H1 (cell line): ENCODE results near the gene PACRGL. TPM values are rescaled to one million over a fixed set of nuclear protein-coding genes. Genes with fewer than 3 reads are reported as not detected.
A peak's percentile ranks its signal among the peaks of the same experiment; 100 is the strongest.

Experiments used
- BACH1 ChIP-seq: IDR thresholded peaks from 2 replicates; pipeline ENCODE4 v1.6.1; 2012; ENCODE audit warnings: low read length, improper control_type of control experiment
- BRCA1 ChIP-seq: IDR thresholded peaks from 2 replicates; pipeline ENCODE4 v1.6.1; 2012; ENCODE audit warnings: low read depth, low read length, improper control_type of control experiment
- CBX8 ChIP-seq: fragments of 300-800, 300-1000 bp; sonication (generic); IDR thresholded peaks from 2 replicates; pipeline ENCODE4 v1.7.1; 2016; ENCODE audit warnings: low read depth, low read length, borderline replicate concordance
- EZH2 ChIP-seq: fragments of 200-600 bp; sonication (generic); IDR thresholded peaks from 2 replicates; pipeline ENCODE4 v1.7.1; 2012; ENCODE audit warnings: low read depth, mild to moderate bottlenecking, moderate library complexity, low read length, inconsistent platforms; ENCODE audit not compliant: severe bottlenecking
- FOSL1 ChIP-seq: IDR thresholded peaks from 2 replicates; pipeline ENCODE4 v1.6.1; 2011; ENCODE audit warnings: mild to moderate bottlenecking, low read depth, low read length, moderate library complexity; ENCODE audit not compliant: insufficient read depth
- GTF2F1 ChIP-seq: IDR thresholded peaks from 2 replicates; pipeline ENCODE4 v1.6.1; 2012; ENCODE audit warnings: low read depth, low read length, improper control_type of control experiment, borderline replicate concordance
- HDAC2 ChIP-seq, 2 experiments: fragments of 300-600 bp in 1 of 2; sonication (generic) in 1 of 2; IDR thresholded peaks; 2 replicates each; pipeline ENCODE4 v1.6.1; 2011 to 2012; ENCODE audit warnings: low read depth in 2 of 2, low read length in 2 of 2, mild to moderate bottlenecking in 2 of 2, moderate library complexity in 2 of 2, borderline replicate concordance in 1 of 2, inconsistent platforms in 1 of 2
- HDAC6 ChIP-seq: IDR thresholded peaks from one replicate; pipeline ENCODE4 v1.7.1; 2012; ENCODE audit warnings: low read depth, mild to moderate bottlenecking, inconsistent platforms, low read length, moderate library complexity
- KDM1A ChIP-seq: fragments of 200-600, 300-600 bp; sonication (generic); IDR thresholded peaks from 2 replicates; pipeline ENCODE4 v1.7.1; 2016; ENCODE audit warnings: mild to moderate bottlenecking, low read length, borderline replicate concordance
- KDM4A ChIP-seq: IDR thresholded peaks from one replicate; pipeline ENCODE4 v1.7.1; 2012; ENCODE audit warnings: low read depth, mild to moderate bottlenecking, moderate library complexity, low read length, inconsistent platforms; ENCODE audit not compliant: severe bottlenecking
- KDM5A ChIP-seq: fragments of 200-600 bp; IDR thresholded peaks from 2 replicates; pipeline ENCODE4 v1.7.1; 2012; ENCODE audit warnings: mild to moderate bottlenecking, low read length, inconsistent platforms, mixed read lengths
- NANOG ChIP-seq: IDR thresholded peaks from 2 replicates; pipeline ENCODE4 v1.6.1; 2011; ENCODE audit warnings: low read length, low read depth, mild to moderate bottlenecking, inconsistent platforms; ENCODE audit not compliant: insufficient read depth, poor library complexity, severe bottlenecking
- POLR2AphosphoS5 ChIP-seq: IDR thresholded peaks from 2 replicates; pipeline ENCODE4 v1.6.1; 2011; ENCODE audit warnings: low read depth, low read length
- TAF1 ChIP-seq: IDR thresholded peaks from 2 replicates; pipeline ENCODE4 v1.6.1; 2011; ENCODE audit warnings: mild to moderate bottlenecking, low read depth, low read length
- TCF12 ChIP-seq: IDR thresholded peaks from 2 replicates; pipeline ENCODE4 v1.6.1; 2011; ENCODE audit warnings: low read depth, mild to moderate bottlenecking, low read length
- YY1 ChIP-seq: IDR thresholded peaks from 2 replicates; pipeline ENCODE4 v1.6.1; 2011; ENCODE audit warnings: low read depth, mild to moderate bottlenecking, low read length
- polyA plus RNA-seq, 7 experiments: library from polyadenylated mRNA; depleted of rRNA in 3 of 7; stranded (reverse) in 5 of 7; unstranded in 2 of 7; fragments of >200 nt in 5 of 7; fragments of 200-250 nt in 2 of 7; gene quantifications; 1 replicate in 5 of 7; 2 replicates in 1 of 7; 4 replicates in 1 of 7; pipeline versions ENCODE4 v1.2.1 to v1.2.3, GENCODE V29; 2011 to 2013; ENCODE audit warnings: missing spikeins in 2 of 7, mixed read lengths in 2 of 7
- total RNA-seq: library from RNA; stranded (reverse); fragmentation: NEBNext Ultra II Directional; extraction: Animal tissue kit (Norgen Biotek cat#: 25700); gene quantifications from 2 replicates; pipeline ENCODE4 v1.2.1, GENCODE V29; 2021
- TF ChIP-seq, protein P1 (sequence below): IDR thresholded peaks from 2 replicates; pipeline ENCODE4 v1.6.1; 2012; ENCODE audit warnings: inconsistent platforms
- TF ChIP-seq, protein P2 (sequence below): IDR thresholded peaks from 2 replicates; pipeline ENCODE4 v1.6.1; 2012; ENCODE audit warnings: low read length, inconsistent platforms
- TF ChIP-seq, protein P3 (sequence below), 3 experiments: IDR thresholded peaks; 1 replicate in 2 of 3; 2 replicates in 1 of 3; pipeline versions ENCODE4 v1.5.1 to v1.6.1; 2011; ENCODE audit warnings: low read length in 3 of 3, mild to moderate bottlenecking in 3 of 3, inconsistent platforms in 2 of 3, low read depth in 1 of 3, moderate library complexity in 1 of 3; ENCODE audit not compliant: insufficient read depth in 1 of 3; ENCODE audit errors: control extremely low read depth in 1 of 3

PACRGL gene
- total and polyA plus RNA-seq, 2 of the 8 experiments (the other 6 are each of a cell fraction or from before 2014, with no cell fraction given), result 7.0 to 13.7 TPM

DNA sequence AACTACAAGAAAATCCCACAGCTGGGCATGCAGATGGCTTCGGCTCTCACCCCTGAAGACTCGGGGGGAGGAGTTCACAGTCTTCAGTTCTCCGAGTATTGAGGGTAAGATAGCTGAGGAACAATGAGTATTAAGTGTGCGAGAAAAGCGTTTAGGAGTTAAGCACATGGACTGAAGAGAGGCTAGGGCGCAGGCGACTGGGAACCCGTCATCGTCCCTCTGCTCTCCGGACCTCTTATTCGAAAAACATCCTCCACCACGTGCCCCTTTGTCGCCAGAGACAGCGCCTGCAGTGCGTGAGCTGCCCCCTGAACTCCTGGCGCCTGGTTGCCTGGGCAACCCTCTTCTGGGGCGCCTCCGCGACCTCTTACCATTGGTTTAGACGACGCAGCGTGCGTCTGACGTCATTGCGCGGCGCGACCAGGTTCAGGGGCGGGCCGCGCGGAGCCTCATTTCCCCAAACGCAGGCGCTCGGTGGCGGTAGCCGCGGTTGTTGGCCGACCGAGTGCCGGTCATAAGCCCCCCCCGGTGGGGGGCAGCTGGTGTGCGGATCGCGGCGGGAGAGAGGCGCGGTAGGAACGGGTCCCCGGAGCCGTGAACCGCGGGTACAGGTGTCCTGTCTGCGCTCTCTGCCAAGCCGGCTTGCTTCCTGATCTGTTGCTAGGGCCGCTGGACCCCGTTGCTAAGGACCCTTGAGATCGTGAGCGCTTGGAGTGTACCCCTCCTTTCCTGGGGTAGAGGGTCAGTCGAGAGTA is at the start of gene PACRGL (continued):
- TF ChIP-seq HDAC6 (no peak), BACH1 (no peak), TCF12 (no peak), KDM5A (peak; percentile 77; the same call in 1 of the 2 replicates), KDM1A (no peak), CBX8 (no peak), GTF2F1 (no peak), POLR2AphosphoS5 (peak; percentile 78), YY1 (no peak), NANOG (no peak), BRCA1 (no peak), EZH2 (no peak), FOSL1 (no peak), HDAC2 (IDR thresholded peaks at IDR 0.05; ENCODE audit: borderline replicate concordance in 1 of 2, low read depth in 2 of 2, low read length in 2 of 2) (peak; percentile 85 to 99; a peak in 3 of 4 replicates), KDM4A (peak; percentile 85), TAF1 (peak; percentile 92)
- TF ChIP-seq, protein P1, sequence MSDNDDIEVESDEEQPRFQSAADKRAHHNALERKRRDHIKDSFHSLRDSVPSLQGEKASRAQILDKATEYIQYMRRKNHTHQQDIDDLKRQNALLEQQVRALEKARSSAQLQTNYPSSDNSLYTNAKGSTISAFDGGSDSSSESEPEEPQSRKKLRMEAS, result peak; percentile 99
- TF ChIP-seq, protein P2, sequence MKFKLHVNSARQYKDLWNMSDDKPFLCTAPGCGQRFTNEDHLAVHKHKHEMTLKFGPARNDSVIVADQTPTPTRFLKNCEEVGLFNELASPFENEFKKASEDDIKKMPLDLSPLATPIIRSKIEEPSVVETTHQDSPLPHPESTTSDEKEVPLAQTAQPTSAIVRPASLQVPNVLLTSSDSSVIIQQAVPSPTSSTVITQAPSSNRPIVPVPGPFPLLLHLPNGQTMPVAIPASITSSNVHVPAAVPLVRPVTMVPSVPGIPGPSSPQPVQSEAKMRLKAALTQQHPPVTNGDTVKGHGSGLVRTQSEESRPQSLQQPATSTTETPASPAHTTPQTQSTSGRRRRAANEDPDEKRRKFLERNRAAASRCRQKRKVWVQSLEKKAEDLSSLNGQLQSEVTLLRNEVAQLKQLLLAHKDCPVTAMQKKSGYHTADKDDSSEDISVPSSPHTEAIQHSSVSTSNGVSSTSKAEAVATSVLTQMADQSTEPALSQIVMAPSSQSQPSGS, result no peak; the same call in 1 of the 2 replicates
- TF ChIP-seq, protein P3, sequence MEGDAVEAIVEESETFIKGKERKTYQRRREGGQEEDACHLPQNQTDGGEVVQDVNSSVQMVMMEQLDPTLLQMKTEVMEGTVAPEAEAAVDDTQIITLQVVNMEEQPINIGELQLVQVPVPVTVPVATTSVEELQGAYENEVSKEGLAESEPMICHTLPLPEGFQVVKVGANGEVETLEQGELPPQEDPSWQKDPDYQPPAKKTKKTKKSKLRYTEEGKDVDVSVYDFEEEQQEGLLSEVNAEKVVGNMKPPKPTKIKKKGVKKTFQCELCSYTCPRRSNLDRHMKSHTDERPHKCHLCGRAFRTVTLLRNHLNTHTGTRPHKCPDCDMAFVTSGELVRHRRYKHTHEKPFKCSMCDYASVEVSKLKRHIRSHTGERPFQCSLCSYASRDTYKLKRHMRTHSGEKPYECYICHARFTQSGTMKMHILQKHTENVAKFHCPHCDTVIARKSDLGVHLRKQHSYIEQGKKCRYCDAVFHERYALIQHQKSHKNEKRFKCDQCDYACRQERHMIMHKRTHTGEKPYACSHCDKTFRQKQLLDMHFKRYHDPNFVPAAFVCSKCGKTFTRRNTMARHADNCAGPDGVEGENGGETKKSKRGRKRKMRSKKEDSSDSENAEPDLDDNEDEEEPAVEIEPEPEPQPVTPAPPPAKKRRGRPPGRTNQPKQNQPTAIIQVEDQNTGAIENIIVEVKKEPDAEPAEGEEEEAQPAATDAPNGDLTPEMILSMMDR (IDR thresholded peaks at IDR 0.05; ENCODE audit: control extremely low read depth in 1 of 3, insufficient read depth in 1 of 3, low read depth in 1 of 3, low read length in 3 of 3), result no peak
